ENCODE data around the gene TM7SF2. TPM values are rescaled to one million over a fixed set of nuclear protein-coding genes. Genes with fewer than 3 reads are reported as not detected.
"Not testable (repeated sequence)": the region's sequence is repeated elsewhere in the genome, so short reads cannot be mapped to it uniquely, and the experiment has no call there.

Gene TM7SF2
- total RNA-seq, 2 experiments from 2014 or later, result 20.0 to 20.4 TPM

DNA sequence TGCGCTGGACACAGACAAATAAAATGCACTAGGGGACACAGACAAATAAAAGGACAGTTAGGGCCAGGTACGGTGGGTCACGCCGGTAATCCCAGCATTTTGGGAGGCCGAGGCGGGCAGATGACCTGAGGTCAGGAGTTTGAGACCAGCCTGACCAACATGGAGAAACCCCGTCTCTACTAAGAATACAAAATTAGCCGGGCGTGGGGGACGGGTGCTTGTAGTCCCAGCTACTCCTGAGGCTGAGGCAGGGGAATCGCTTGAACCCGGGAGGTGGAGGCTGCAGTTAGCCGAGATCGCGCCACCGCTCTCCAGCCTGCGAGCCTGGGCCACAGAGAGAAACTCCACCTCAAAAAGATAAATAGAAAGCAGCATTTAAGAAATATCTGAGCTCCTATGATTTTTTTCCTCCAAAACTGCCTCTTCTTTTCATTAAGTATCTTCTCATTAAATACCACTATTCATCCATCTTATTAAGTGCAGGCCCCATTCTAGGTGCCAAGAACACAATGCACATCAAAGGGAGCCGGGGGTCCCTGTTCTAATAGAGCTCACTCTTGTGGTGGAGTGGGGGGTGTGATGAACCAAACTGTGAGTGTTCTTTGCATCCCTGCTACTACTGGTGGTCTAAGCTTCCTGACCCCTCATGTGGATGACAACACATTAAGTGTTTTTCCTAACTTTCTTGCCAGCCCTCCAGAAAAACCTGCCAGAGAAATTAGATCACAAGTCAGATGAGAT is 6.6 kb downstream of the TM7SF2 start:
- TF ChIP-seq, protein P1, sequence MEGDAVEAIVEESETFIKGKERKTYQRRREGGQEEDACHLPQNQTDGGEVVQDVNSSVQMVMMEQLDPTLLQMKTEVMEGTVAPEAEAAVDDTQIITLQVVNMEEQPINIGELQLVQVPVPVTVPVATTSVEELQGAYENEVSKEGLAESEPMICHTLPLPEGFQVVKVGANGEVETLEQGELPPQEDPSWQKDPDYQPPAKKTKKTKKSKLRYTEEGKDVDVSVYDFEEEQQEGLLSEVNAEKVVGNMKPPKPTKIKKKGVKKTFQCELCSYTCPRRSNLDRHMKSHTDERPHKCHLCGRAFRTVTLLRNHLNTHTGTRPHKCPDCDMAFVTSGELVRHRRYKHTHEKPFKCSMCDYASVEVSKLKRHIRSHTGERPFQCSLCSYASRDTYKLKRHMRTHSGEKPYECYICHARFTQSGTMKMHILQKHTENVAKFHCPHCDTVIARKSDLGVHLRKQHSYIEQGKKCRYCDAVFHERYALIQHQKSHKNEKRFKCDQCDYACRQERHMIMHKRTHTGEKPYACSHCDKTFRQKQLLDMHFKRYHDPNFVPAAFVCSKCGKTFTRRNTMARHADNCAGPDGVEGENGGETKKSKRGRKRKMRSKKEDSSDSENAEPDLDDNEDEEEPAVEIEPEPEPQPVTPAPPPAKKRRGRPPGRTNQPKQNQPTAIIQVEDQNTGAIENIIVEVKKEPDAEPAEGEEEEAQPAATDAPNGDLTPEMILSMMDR (IDR thresholded peaks at IDR 0.05), result peak; percentile 60
- Histone ChIP-seq H3K27ac (ENCODE audit: low read depth in 1 of 2, low read length in 2 of 2) (peak overlapping the region; percentile 5), H3K4me3 (ENCODE audit: low read length) (no peak overlapping the region), H3K36me3 (ENCODE audit: insufficient read depth, low read length) (peaks cover 40% of the 10 kb centered on the region), H3K27me3 (ENCODE audit: control insufficient read depth in 1 of 2, insufficient read depth in 2 of 2, low read length in 2 of 2) (no peaks in the 10 kb centered on the region), H3K4me1 (ENCODE audit: insufficient read depth, low read length) (peaks cover 66% of the 10 kb centered on the region), H3K9me3 (ENCODE audit: control insufficient read depth in 1 of 2, insufficient read depth in 1 of 2, low read length in 2 of 2) (no peaks in the 10 kb centered on the region)
- Mint-ChIP-seq H3K27me3 (no peaks in the 10 kb centered on the region), H3K4me3 (peak overlapping the region; percentile 96), H3K36me3 (ENCODE audit: low read depth) (peaks cover 61% of the 10 kb centered on the region), H3K4me1 (ENCODE audit: low read depth) (peaks cover 54% of the 10 kb centered on the region), H3K9me3 (no peaks in the 10 kb centered on the region), H3K27ac (peak overlapping the region; percentile 91)
- ATAC-seq (ENCODE audit: poor library complexity) (no peak), DNase-seq (no peak)
- intact Hi-C loops (cut with DNase I, micrococcal nuclease), result loop anchor here (1.0 to 10.0 kb wide), 6 partner anchors 8 to 407 kb away; partner anchors contain the start of genes PPP2R5B (in 1 of the 2) and SCYL1 (in 1 of the 2)
- ChIA-PET POLR2A (interaction anchor here (0.8 to 3.2 kb wide), 32 partner anchors 9 to 772 kb away, joined by 3 to 57 read pairs (median 5); partner anchors contain the start of genes ARL2, CAPN1, CCDC85B and EHD1), CTCF (interaction anchor here (0.9 to 5.3 kb wide), 6 partner anchors 8 to 340 kb away, joined by 3 to 23 read pairs (median 6); partner anchors contain the start of genes ARL2 and SF1)

DNA sequence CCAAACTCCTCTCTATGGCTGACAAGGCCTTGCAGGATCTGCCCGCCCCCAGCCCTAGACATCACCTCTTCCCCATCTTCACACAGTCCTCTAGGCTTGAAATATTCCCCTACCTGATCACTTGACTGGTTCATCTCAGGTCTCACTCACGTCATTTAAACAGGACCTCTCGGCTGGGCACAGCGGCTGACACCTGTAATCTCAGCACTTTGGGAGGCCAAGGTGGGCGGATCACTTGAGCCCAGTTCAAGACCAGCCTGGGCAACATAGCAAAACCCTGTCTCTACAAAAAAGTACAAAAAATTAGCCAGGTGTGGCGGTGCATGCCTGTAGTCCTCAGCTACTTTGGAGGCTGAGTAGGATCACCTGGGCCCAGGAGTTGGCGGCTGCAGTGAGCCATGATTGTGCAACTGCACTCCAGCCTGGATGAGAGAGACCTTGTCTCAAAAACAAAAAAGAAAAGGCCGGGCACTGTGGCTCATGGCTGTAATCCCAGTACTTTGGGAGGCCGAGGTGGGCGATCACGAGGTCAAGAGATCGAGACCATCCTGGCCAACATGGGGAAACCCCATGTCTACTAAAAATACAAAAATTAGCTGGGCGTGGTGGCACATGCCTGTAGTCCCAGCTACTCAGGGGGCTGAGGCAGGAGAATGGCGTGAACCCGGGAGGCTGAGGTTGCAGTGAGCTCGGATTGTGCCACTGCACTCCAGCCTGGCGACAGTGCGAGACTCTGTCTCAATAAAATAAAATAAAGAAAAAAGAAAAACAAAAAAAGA is 7.4 kb downstream of the TM7SF2 start:
- H3K9me3 ChIP-seq (ENCODE audit: control insufficient read depth in 1 of 2, insufficient read depth in 1 of 2, low read length in 2 of 2); H3K4me3 ChIP-seq (ENCODE audit: low read length); H3K27me3 ChIP-seq (ENCODE audit: control insufficient read depth in 1 of 2, insufficient read depth in 2 of 2, low read length in 2 of 2); ATAC-seq (ENCODE audit: poor library complexity); H3K9me3 Mint-ChIP-seq; H3K27me3 Mint-ChIP-seq: not testable (repeated sequence)
- Mint-ChIP-seq H3K27ac (peak overlapping the region; percentile 100), H3K4me1 (ENCODE audit: low read depth) (peaks cover 49% of the 10 kb centered on the region), H3K36me3 (ENCODE audit: low read depth) (peaks cover 61% of the 10 kb centered on the region), H3K4me3 (peak overlapping the region; percentile 100)
- Histone ChIP-seq H3K36me3 (ENCODE audit: insufficient read depth, low read length) (peaks cover 41% of the 10 kb centered on the region), H3K4me1 (ENCODE audit: insufficient read depth, low read length) (peaks cover 67% of the 10 kb centered on the region), H3K27ac (ENCODE audit: low read depth in 1 of 2, low read length in 2 of 2) (peak overlapping the region in 1 of 2 donors; percentile 5)
- ChIA-PET CTCF (interaction anchor here (1.7 to 5.3 kb wide), 3 partner anchors 9 to 105 kb away, joined by 7 to 23 read pairs (median 14); partner anchors contain the start of gene ARL2), POLR2A (interaction anchor here (2.1 to 3.2 kb wide), 5 partner anchors 16 to 380 kb away, joined by 8 to 57 read pairs (median 15); partner anchors contain the start of genes ARL2, CAPN1, MALAT1 and SAC3D1)
- peak in 1 of 14 experiments; percentile 29 for DNase-seq
- intact Hi-C loops (cut with DNase I, micrococcal nuclease), result loop anchor here (1.0 to 10.0 kb wide), 6 partner anchors 9 to 406 kb away; partner anchors contain the start of genes PPP2R5B (in 1 of the 2) and SCYL1 (in 1 of the 2)

DNA sequence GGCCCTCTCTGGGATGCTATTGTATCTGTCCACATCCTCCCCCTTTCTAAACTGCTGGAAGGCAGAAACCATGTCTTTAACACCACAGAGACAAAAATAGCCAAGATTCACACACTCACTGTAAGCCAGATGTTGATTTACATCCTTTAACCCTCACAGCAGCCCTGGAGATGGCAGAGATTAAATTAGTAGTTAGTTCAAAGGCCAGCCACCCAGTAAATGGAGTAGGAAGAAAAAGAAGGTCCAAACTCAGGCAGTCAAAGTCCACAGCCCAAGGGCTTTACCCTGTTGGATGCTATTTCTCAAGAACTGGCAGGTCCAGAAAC is 8.0 kb downstream of the TM7SF2 start:
- TF ChIP-seq, protein P1 (IDR thresholded peaks at IDR 0.05), result no peak
- Mint-ChIP-seq H3K4me1 (ENCODE audit: low read depth) (peaks cover 51% of the 10 kb centered on the region), H3K4me3 (peak overlapping the region; percentile 100), H3K36me3 (ENCODE audit: low read depth) (peaks cover 67% of the 10 kb centered on the region), H3K27ac (peak overlapping the region; percentile 100), H3K27me3 (no peaks in the 10 kb centered on the region), H3K9me3 (no peaks in the 10 kb centered on the region)
- Histone ChIP-seq H3K4me3 (ENCODE audit: low read length) (no peak overlapping the region), H3K4me1 (ENCODE audit: insufficient read depth, low read length) (peaks cover 67% of the 10 kb centered on the region), H3K9me3 (ENCODE audit: control insufficient read depth in 1 of 2, insufficient read depth in 1 of 2, low read length in 2 of 2) (no peaks in the 10 kb centered on the region), H3K27ac (ENCODE audit: low read depth in 1 of 2, low read length in 2 of 2) (no peak overlapping the region), H3K27me3 (ENCODE audit: control insufficient read depth in 1 of 2, insufficient read depth in 2 of 2, low read length in 2 of 2) (no peaks in the 10 kb centered on the region), H3K36me3 (ENCODE audit: insufficient read depth, low read length) (peaks cover 46% of the 10 kb centered on the region)
- ChIA-PET CTCF (interaction anchor here (5.3 kb wide), 1 partner anchor 10 kb away, joined by 23 read pairs; no protein-coding TSS in a partner anchor), POLR2A (interaction anchor here (3.2 to 3.6 kb wide), 3 partner anchors 8 to 379 kb away, joined by 25 to 73 read pairs (median 57); partner anchors contain the start of genes MALAT1, SYVN1 and TM7SF2)
- intact Hi-C loops (cut with DNase I, micrococcal nuclease), result loop anchor here (2.0 to 10.0 kb wide), 5 partner anchors 107 to 405 kb away; partner anchors contain the start of genes PPP2R5B (in 1 of the 2) and SCYL1 (in 1 of the 2)
- ATAC-seq (ENCODE audit: poor library complexity) (no peak), DNase-seq (peak in 1 of 14 experiments; percentile 6)
